MCF 10A (cell line): ENCODE results near the gene RAP1GAP2. TPM values are rescaled to one million over a fixed set of nuclear protein-coding genes. Genes with fewer than 3 reads are reported as not detected.

Experiments
- BruUV-seq: library from RNA; stranded (reverse); fragments of 400-500 nt; replicated peaks from 2 replicates; lab custom pipeline; 2021; lab: Mats Ljungman, UMichigan
- CTCF ChIA-PET: fragments of 300-600 bp; sonication (Branson Sonifier 250); formaldehyde crosslinking; extraction: SDS; loops from one replicate; lab custom pipeline; 2021; ENCODE audit warnings: antibody characterized with exemption, inconsistent platforms; lab: Yijun Ruan, JAX
- POLR2A ChIA-PET: fragments of 300-600, 350-650 bp; sonication (Branson Sonifier 250); formaldehyde crosslinking; extraction: SDS; loops from one replicate; lab custom pipeline; 2020; ENCODE audit warnings: antibody characterized with exemption, inconsistent platforms; lab: Yijun Ruan, JAX
- DNase-seq: peaks from one replicate; pipeline ENCODE4 v3.0.0-alpha.2; 2018; ENCODE audit not compliant: unreplicated experiment
- H3K27ac Mint-ChIP-seq: one replicate; pipeline ENCODE4 v1.8.0; 2022; ENCODE audit warnings: mild to moderate bottlenecking, low read depth, mixed read lengths; ENCODE audit not compliant: unreplicated experiment
- H3K27me3 Mint-ChIP-seq: one replicate; pipeline ENCODE4 v1.8.0; 2022; ENCODE audit warnings: mixed read lengths; ENCODE audit not compliant: insufficient read depth, unreplicated experiment
- H3K36me3 Mint-ChIP-seq: one replicate; pipeline ENCODE4 v1.8.0; 2022; ENCODE audit warnings: mild to moderate bottlenecking, moderate library complexity, mixed read lengths; ENCODE audit not compliant: insufficient read depth, unreplicated experiment
- H3K4me1 Mint-ChIP-seq: one replicate; pipeline ENCODE4 v1.8.0; 2022; ENCODE audit warnings: mixed read lengths; ENCODE audit not compliant: insufficient read depth, unreplicated experiment
- H3K4me3 Mint-ChIP-seq: one replicate; pipeline ENCODE4 v1.8.0; 2022; ENCODE audit warnings: mild to moderate bottlenecking, moderate library complexity, mixed read lengths; ENCODE audit not compliant: unreplicated experiment
- H3K9me3 Mint-ChIP-seq: one replicate; pipeline ENCODE4 v1.8.0; 2022; ENCODE audit warnings: mixed read lengths; ENCODE audit not compliant: unreplicated experiment
- intact Hi-C: fragments of 100-400 bp; cut with micrococcal nuclease; formaldehyde crosslinking; loops from 2 replicates; pipeline ENCODE4 v1.14.1; 2022
- total RNA-seq: library from RNA; stranded (reverse); gene quantifications from 2 replicates; pipeline ENCODE4 v1.2.3, GENCODE V29; 2022
- TF ChIP-seq, protein P1 (sequence below): fragments of 200-600 bp; IDR thresholded peaks from one replicate; pipeline ENCODE4 v1.8.0; 2022; ENCODE audit warnings: antibody characterized with exemption, mild to moderate bottlenecking; ENCODE audit not compliant: unreplicated experiment

The RAP1GAP2 gene
- total RNA-seq, 1 experiment from 2014 or later = 40.2 TPM

DNA sequence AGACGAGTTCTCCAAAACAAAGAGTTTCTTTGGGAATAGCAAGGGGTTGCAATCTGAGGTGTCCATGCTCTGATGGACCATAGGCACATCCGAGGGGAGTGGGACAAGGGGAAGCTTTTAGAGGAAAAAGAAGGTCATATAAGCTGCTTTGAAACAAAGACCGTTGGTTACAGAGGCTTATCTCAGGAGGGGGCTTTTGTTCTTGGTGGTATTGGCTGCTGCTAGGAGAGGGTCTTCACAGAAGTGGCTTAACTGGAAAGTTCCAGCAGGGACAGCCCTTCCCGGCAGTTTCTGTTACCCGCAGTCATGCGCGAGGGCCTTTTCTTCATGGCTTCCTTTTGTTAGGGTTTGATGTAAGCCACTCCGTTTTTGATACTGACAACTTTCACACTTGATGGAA is 76.0 kb downstream of the RAP1GAP2 start:
- DNase-seq = no peak
- intact Hi-C loops = no loop called here
- H3K4me3 Mint-ChIP-seq = no peak overlapping the region
- H3K4me1 Mint-ChIP-seq = no peaks in the 10 kb centered on the region
- POLR2A ChIA-PET = interaction anchor here (0.6 kb wide), 1 partner anchor 19 kb away, joined by 3 read pairs; no protein-coding TSS in a partner anchor
- no peaks in the 10 kb centered on the region for H3K27me3 Mint-ChIP-seq
- CTCF ChIA-PET = interaction anchor here (0.6 to 3.1 kb wide), 3 partner anchors 11 to 32 kb away, joined by 4 to 15 read pairs (median 4); no protein-coding TSS in a partner anchor
- TF ChIP-seq, protein P1, sequence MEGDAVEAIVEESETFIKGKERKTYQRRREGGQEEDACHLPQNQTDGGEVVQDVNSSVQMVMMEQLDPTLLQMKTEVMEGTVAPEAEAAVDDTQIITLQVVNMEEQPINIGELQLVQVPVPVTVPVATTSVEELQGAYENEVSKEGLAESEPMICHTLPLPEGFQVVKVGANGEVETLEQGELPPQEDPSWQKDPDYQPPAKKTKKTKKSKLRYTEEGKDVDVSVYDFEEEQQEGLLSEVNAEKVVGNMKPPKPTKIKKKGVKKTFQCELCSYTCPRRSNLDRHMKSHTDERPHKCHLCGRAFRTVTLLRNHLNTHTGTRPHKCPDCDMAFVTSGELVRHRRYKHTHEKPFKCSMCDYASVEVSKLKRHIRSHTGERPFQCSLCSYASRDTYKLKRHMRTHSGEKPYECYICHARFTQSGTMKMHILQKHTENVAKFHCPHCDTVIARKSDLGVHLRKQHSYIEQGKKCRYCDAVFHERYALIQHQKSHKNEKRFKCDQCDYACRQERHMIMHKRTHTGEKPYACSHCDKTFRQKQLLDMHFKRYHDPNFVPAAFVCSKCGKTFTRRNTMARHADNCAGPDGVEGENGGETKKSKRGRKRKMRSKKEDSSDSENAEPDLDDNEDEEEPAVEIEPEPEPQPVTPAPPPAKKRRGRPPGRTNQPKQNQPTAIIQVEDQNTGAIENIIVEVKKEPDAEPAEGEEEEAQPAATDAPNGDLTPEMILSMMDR = no peak
- H3K27ac Mint-ChIP-seq = no peak overlapping the region
- BruUV-seq = no TSS peak
- H3K9me3 Mint-ChIP-seq = no peaks in the 10 kb centered on the region
- no peaks in the 10 kb centered on the region for H3K36me3 Mint-ChIP-seq

DNA sequence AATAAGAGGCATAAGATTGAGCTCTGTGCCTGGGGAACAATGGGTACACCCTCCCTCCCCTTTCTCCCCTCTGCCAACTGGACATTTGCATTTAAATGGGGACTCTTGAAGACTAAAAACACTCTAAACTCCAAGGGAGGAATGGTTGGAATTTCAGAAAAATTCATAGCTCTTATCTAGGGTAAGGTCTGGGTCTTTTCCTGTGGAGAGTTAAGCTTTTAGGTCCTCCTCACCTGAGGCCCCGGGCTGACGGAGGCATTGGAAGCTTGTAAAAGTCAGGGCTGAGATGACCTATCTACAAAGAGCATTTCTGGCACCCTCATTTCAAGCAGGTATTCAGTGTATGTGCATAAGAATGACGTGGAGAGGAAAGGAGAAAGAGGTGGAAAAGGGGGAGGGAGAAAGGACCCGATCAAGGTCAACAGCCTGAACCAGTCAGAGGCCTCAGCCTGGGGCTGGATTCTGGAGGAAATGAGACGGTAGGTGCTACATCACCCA is 78.0 kb downstream of the RAP1GAP2 start:
- POLR2A ChIA-PET = no interaction called here
- Mint-ChIP-seq H3K27ac (no peak overlapping the region), H3K4me3 (no peak overlapping the region), H3K4me1 (no peaks in the 10 kb centered on the region), H3K27me3 (no peaks in the 10 kb centered on the region), H3K36me3 (no peaks in the 10 kb centered on the region), H3K9me3 (no peaks in the 10 kb centered on the region)
- TF ChIP-seq, protein P1 = no peak
- CTCF ChIA-PET = interaction anchor here (0.8 to 1.0 kb wide), 2 partner anchors 57 to 138 kb away, joined by 4 read pairs; no protein-coding TSS in a partner anchor
- BruUV-seq = no TSS peak
- intact Hi-C loops = no loop called here
- no peak for DNase-seq

DNA sequence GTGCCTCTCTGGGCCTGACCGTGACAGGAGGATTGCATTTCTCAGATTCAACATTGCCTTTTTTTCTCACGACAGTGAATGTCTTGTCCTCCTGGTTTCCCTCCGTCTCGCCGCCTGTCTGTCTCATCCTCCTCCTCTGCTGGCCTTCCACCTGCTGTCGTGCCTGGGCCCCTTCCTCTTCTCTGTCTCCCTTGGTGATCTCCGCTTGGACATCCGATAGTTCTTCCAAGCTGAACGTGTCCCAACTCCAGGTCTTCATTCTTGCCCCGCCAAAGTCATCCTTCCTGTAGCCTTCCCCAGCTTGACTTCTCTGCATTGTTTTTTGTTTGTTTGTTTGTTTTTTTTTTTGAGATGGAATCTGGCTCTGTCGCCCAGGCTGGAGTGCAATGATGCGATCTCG is 79.4 kb downstream of the RAP1GAP2 start:
- Mint-ChIP-seq H3K9me3 (no peaks in the 10 kb centered on the region), H3K27me3 (no peaks in the 10 kb centered on the region), H3K36me3 (no peaks in the 10 kb centered on the region), H3K4me3 (no peak overlapping the region), H3K4me1 (no peaks in the 10 kb centered on the region), H3K27ac (no peak overlapping the region)
- CTCF ChIA-PET = no interaction called here
- no peak for DNase-seq
- BruUV-seq = no TSS peak
- POLR2A ChIA-PET = interaction anchor here (0.6 kb wide), 1 partner anchor 14 kb away, joined by 5 read pairs; no protein-coding TSS in a partner anchor
- intact Hi-C loops = no loop called here
- TF ChIP-seq, protein P1 = no peak

DNA sequence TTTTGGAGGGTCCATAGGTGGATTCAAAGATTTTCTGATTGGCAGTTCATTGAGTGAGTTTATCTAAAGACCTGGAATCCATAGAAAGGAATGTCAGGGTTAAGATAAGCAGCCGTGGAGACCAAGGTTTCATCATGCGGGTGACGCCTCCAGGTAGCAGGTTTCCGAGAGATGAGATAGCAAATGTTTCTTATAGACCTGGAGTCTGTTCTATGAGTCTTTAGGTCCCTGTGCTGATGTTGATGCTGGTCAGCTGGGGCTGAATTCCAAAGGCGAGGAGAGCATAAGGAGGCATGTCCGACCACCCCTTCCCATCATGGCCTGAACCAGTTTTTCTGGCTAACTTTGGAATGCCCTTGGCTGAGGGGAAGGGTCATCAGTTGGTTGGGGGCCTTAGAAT is 80.2 kb downstream of the RAP1GAP2 start:
- no peaks in the 10 kb centered on the region for H3K27me3 Mint-ChIP-seq
- no peaks in the 10 kb centered on the region for H3K9me3 Mint-ChIP-seq
- no peaks in the 10 kb centered on the region for H3K36me3 Mint-ChIP-seq
- DNase-seq = no peak
- H3K4me1 Mint-ChIP-seq = no peaks in the 10 kb centered on the region
- no peak overlapping the region for H3K4me3 Mint-ChIP-seq
- CTCF ChIA-PET = no interaction called here
- no TSS peak for BruUV-seq
- TF ChIP-seq, protein P1 = no peak
- no peak overlapping the region for H3K27ac Mint-ChIP-seq
- POLR2A ChIA-PET = no interaction called here
- intact Hi-C loops = no loop called here
